ENCODE measurements around the gene KIF16B. TPM values are rescaled to one million over a fixed set of nuclear protein-coding genes. Genes with fewer than 3 reads are reported as not detected.

KIF16B gene
- total and polyA plus RNA-seq, 2 of the 13 experiments (the other 11 are each of a cell fraction or from before 2014, with no cell fraction given) = 6.9 to 18.0 TPM

DNA sequence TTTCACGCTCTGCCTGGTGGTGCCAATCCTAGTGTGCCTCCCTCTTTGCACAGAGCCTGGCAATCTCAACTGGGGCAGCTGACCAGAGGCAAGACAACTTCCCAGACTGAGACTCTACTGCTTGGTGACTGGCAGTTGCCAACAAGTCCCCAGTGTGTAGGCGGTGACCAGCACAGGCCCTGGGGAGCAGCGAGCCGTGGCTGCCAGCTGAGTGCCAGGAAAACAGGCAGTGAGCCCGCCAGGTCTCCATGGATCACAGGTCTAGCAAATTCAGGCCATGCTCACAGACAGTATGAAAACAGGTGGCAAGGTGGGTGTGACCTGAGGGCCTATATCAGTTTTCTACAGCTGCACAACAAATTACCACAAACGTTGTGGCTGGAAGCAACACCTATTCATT lies 289.9 kb downstream of the KIF16B start:
- Histone ChIP-seq H3K4me1 (ENCODE audit: insufficient read depth, low read length) (peaks cover 21% of the 10 kb centered on the region), H3K4me2 (ENCODE audit: low read depth, low read length) (no peak overlapping the region), H3K27me3 (ENCODE audit: control insufficient read depth in 1 of 2, insufficient read depth in 2 of 2, low read length in 2 of 2) (no peaks in the 10 kb centered on the region), H3K36me3 (replicated peaks in 1 of 2; ENCODE audit: control insufficient read depth in 1 of 2, insufficient read depth in 2 of 2, low read length in 2 of 2) (no peaks in the 10 kb centered on the region; a peak in 2 of 5 replicates), H3K4me3 (replicated peaks in 1 of 3; ENCODE audit: insufficient read depth in 1 of 3, low read depth in 2 of 3, low read length in 3 of 3) (no peak overlapping the region), H2AFZ (ENCODE audit: low read length) (no peak overlapping the region), H3K79me2 (ENCODE audit: insufficient read depth, low read length) (no peaks in the 10 kb centered on the region), H3K9ac (ENCODE audit: insufficient read depth, low read depth, low read length) (no peak overlapping the region), H4K20me1 (ENCODE audit: insufficient read depth, low read length) (no peaks in the 10 kb centered on the region), H3K9me3 (ENCODE audit: low read length) (no peaks in the 10 kb centered on the region), H3K27ac (ENCODE audit: extremely low read length, insufficient read depth, low read length) (no peak overlapping the region)
- POLR2A ChIA-PET = no interaction called here
- FAIRE-seq (no peak), DNase-seq (ENCODE audit: low spot score) (no peak), ATAC-seq (no peak)
- no TSS peak for BruUV-seq (replicated peaks)
- WGBS (ENCODE audit: low lambda C conversion rate) = 89% methylated on average over 6 of the region's 6 CpGs
- no peak for TF ChIP-seq ZNF75D (CRISPR knock-in tag; IDR thresholded peaks at IDR 0.05; ENCODE audit: borderline replicate concordance)
- TF ChIP-seq KLF11 (CRISPR knock-in tag; IDR thresholded peaks at IDR 0.05) = no peak
- TF ChIP-seq ZNF263 (CRISPR knock-in tag; IDR thresholded peaks at IDR 0.05) = no peak
- no peak for TF ChIP-seq PCBP2 (optimal IDR thresholded peaks at IDR 0.05; ENCODE audit: low read depth, low read length, poor library complexity, severe bottlenecking)
- TF ChIP-seq, protein P1, sequence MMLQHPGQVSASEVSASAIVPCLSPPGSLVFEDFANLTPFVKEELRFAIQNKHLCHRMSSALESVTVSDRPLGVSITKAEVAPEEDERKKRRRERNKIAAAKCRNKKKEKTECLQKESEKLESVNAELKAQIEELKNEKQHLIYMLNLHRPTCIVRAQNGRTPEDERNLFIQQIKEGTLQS (CRISPR knock-in tag; IDR thresholded peaks at IDR 0.05) = no peak
- TF ChIP-seq, protein P2, sequence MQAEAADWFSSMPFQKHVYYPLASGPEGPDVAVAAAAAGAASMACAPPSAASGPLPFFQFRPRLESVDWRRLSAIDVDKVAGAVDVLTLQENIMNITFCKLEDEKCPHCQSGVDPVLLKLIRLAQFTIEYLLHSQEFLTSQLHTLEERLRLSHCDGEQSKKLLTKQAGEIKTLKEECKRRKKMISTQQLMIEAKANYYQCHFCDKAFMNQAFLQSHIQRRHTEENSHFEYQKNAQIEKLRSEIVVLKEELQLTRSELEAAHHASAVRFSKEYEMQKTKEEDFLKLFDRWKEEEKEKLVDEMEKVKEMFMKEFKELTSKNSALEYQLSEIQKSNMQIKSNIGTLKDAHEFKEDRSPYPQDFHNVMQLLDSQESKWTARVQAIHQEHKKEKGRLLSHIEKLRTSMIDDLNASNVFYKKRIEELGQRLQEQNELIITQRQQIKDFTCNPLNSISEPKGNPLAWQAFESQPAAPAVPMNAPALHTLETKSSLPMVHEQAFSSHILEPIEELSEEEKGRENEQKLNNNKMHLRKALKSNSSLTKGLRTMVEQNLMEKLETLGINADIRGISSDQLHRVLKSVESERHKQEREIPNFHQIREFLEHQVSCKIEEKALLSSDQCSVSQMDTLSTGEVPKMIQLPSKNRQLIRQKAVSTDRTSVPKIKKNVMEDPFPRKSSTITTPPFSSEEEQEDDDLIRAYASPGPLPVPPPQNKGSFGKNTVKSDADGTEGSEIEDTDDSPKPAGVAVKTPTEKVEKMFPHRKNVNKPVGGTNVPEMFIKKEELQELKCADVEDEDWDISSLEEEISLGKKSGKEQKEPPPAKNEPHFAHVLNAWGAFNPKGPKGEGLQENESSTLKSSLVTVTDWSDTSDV (CRISPR knock-in tag; IDR thresholded peaks at IDR 0.05) = no peak
- TF ChIP-seq, protein P3, sequence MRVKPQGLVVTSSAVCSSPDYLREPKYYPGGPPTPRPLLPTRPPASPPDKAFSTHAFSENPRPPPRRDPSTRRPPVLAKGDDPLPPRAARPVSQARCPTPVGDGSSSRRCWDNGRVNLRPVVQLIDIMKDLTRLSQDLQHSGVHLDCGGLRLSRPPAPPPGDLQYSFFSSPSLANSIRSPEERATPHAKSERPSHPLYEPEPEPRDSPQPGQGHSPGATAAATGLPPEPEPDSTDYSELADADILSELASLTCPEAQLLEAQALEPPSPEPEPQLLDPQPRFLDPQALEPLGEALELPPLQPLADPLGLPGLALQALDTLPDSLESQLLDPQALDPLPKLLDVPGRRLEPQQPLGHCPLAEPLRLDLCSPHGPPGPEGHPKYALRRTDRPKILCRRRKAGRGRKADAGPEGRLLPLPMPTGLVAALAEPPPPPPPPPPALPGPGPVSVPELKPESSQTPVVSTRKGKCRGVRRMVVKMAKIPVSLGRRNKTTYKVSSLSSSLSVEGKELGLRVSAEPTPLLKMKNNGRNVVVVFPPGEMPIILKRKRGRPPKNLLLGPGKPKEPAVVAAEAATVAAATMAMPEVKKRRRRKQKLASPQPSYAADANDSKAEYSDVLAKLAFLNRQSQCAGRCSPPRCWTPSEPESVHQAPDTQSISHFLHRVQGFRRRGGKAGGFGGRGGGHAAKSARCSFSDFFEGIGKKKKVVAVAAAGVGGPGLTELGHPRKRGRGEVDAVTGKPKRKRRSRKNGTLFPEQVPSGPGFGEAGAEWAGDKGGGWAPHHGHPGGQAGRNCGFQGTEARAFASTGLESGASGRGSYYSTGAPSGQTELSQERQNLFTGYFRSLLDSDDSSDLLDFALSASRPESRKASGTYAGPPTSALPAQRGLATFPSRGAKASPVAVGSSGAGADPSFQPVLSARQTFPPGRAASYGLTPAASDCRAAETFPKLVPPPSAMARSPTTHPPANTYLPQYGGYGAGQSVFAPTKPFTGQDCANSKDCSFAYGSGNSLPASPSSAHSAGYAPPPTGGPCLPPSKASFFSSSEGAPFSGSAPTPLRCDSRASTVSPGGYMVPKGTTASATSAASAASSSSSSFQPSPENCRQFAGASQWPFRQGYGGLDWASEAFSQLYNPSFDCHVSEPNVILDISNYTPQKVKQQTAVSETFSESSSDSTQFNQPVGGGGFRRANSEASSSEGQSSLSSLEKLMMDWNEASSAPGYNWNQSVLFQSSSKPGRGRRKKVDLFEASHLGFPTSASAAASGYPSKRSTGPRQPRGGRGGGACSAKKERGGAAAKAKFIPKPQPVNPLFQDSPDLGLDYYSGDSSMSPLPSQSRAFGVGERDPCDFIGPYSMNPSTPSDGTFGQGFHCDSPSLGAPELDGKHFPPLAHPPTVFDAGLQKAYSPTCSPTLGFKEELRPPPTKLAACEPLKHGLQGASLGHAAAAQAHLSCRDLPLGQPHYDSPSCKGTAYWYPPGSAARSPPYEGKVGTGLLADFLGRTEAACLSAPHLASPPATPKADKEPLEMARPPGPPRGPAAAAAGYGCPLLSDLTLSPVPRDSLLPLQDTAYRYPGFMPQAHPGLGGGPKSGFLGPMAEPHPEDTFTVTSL (CRISPR knock-in tag; IDR thresholded peaks at IDR 0.05; ENCODE audit: borderline replicate concordance) = no peak
- no peak for TF ChIP-seq MAFK (conservative IDR thresholded peaks at IDR 0.05 in 1 of 2, IDR thresholded peaks at IDR 0.05 in 1 of 2; ENCODE audit: low read length in 2 of 2)
- CTCF ChIA-PET (ENCODE audit: low intra/inter-chr PET ratio, low total read pairs) = no interaction called here
- intact Hi-C loops (cut with micrococcal nuclease; ENCODE audit: unreplicated experiment) = no loop called here
- in situ Hi-C loops (cut with HindIII; ENCODE audit: extremely low pct_ligation_motif_present, low pct_unique_long_range_greater_than_20kb) = no loop called here
